Ectodermal cell (in vitro differentiated cells): ENCODE results near the gene CUL3.

Source experiments
- H3K27ac ChIP-seq: 2 replicates; pipeline ENCODE4 v1.7.0; 2013; ENCODE audit warnings: mild to moderate bottlenecking, low read depth, low read length; ENCODE audit not compliant: insufficient read depth, poor library complexity, severe bottlenecking
- H3K27me3 ChIP-seq: 2 replicates; pipeline ENCODE4 v1.7.0; 2013; ENCODE audit warnings: mild to moderate bottlenecking, low read length; ENCODE audit not compliant: insufficient read depth, control insufficient read depth, poor library complexity, severe bottlenecking
- H3K36me3 ChIP-seq: one replicate; pipeline ENCODE4 v1.7.0; 2013; ENCODE audit warnings: low read length; ENCODE audit not compliant: control insufficient read depth, insufficient read depth
- H3K4me1 ChIP-seq: one replicate; pipeline ENCODE4 v1.7.0; 2013; ENCODE audit warnings: low read length; ENCODE audit not compliant: control insufficient read depth, insufficient read depth
- H3K4me3 ChIP-seq: 2 replicates; pipeline ENCODE4 v1.7.0; 2013; ENCODE audit warnings: low read depth, low read length, control low read depth; ENCODE audit not compliant: insufficient read depth
- H3K9me3 ChIP-seq: 2 replicates; pipeline ENCODE4 v1.7.0; 2013; ENCODE audit warnings: mild to moderate bottlenecking, low read length, moderate library complexity; ENCODE audit not compliant: control insufficient read depth
- WGBS, 2 experiments: methylation state at CpG; one replicate each; pipeline ENCODE4 v1.1.7; 2013; ENCODE audit warnings: missing lambda C conversion rate in 2 of 2; 5-methylcytosine and 5-hydroxymethylcytosine counted together

CUL3 gene

DNA sequence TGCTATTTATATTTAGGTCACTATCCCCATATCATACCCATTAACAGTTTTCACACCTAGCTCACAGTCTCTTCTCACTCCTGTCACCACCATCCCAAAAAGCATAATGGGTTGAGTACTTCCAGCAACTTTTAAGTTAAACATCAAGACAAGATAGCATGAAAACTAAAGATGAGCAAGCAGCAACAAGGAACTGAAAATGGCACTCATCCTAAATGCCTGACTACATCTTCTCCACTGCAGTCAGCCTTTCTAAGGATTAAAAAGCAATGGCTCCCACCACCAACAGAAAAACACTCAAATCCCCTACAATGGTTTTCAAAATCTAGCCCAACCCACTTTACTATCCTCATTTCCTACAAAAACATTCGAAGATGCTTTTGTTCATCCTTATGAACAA is 38.2 kb downstream of the CUL3 start:
- no peaks in the 10 kb centered on the region for H3K27me3 ChIP-seq
- H3K9me3 ChIP-seq, result no peaks in the 10 kb centered on the region
- 95% methylated on average over 1 of the region's 1 CpG for WGBS, 2 experiments
- H3K36me3 ChIP-seq, result no peaks in the 10 kb centered on the region
- no peak overlapping the region for H3K4me3 ChIP-seq
- no peak overlapping the region for H3K27ac ChIP-seq
- no peaks in the 10 kb centered on the region for H3K4me1 ChIP-seq

GRCh38 chr2:224545884-224546644 is 39.1 kb downstream of the CUL3 start:
- Histone ChIP-seq H3K4me1 (no peaks in the 10 kb centered on the region), H3K27me3 (no peaks in the 10 kb centered on the region), H3K36me3 (no peaks in the 10 kb centered on the region), H3K9me3 (no peaks in the 10 kb centered on the region), H3K27ac (no peak overlapping the region), H3K4me3 (no peak overlapping the region)
- WGBS, 2 experiments, result 96 to 98% methylated on average over 5 to 6 of the region's 6 CpGs

DNA sequence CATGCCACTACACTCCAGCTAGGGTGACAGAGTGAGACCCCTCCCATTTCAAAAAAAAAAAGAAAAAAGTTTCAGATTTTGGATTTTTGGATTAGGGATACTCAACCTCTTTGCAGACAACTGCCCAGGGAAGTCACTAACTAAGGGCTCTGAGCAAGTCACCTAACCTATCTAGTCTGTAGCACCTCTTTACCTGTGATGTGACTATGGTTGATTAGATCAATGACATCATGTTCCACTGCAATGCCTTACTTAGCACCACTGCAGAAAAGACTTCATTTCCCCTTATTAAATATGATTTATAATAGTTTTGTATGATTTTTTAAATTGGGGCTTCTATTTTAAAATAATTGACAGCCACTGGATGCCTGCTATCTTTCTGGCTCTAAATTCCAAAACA is 41.2 kb downstream of the CUL3 start:
- H3K4me3 ChIP-seq, result no peak overlapping the region
- H3K4me1 ChIP-seq, result no peaks in the 10 kb centered on the region
- H3K27ac ChIP-seq, result no peak overlapping the region
- H3K9me3 ChIP-seq, result no peaks in the 10 kb centered on the region
- H3K27me3 ChIP-seq, result no peaks in the 10 kb centered on the region
- H3K36me3 ChIP-seq, result peaks cover 3% of the 10 kb centered on the region

- WGBS, 2 experiments, result 92 to 94% methylated on average over 4 of the region's 4 CpGs
- Histone ChIP-seq H3K4me1 (no peaks in the 10 kb centered on the region), H3K4me3 (no peak overlapping the region), H3K36me3 (peaks cover 3% of the 10 kb centered on the region), H3K9me3 (no peaks in the 10 kb centered on the region), H3K27me3 (no peaks in the 10 kb centered on the region), H3K27ac (no peak overlapping the region)
These were observed 46.5 kb downstream of the CUL3 start for GRCh38 chr2:224538561-224539138.

- 95% methylated on average over 3 of the region's 3 CpGs for WGBS, 2 experiments
- peaks cover 12% of the 10 kb centered on the region for H3K4me1 ChIP-seq
- H3K27ac ChIP-seq, result no peak overlapping the region
- no peak overlapping the region for H3K4me3 ChIP-seq
- no peaks in the 10 kb centered on the region for H3K9me3 ChIP-seq
- peaks cover 8% of the 10 kb centered on the region for H3K36me3 ChIP-seq
- no peaks in the 10 kb centered on the region for H3K27me3 ChIP-seq
These were observed 52.2 kb downstream of the CUL3 start for GRCh38 chr2:224532931-224533330.

- H3K36me3 ChIP-seq, result peaks cover 8% of the 10 kb centered on the region
- H3K4me3 ChIP-seq, result no peak overlapping the region
- WGBS, 2 experiments, result 86 to 100% methylated on average over 1 of the region's 1 CpG
- H3K4me1 ChIP-seq, result peaks cover 12% of the 10 kb centered on the region
- no peaks in the 10 kb centered on the region for H3K27me3 ChIP-seq
- no peak overlapping the region for H3K27ac ChIP-seq
- no peaks in the 10 kb centered on the region for H3K9me3 ChIP-seq
These were observed 52.7 kb downstream of the CUL3 start for GRCh38 chr2:224532441-224532840.

- Histone ChIP-seq H3K9me3 (no peaks in the 10 kb centered on the region), H3K4me1 (peaks cover 12% of the 10 kb centered on the region), H3K36me3 (peaks cover 8% of the 10 kb centered on the region), H3K4me3 (no peak overlapping the region), H3K27me3 (no peaks in the 10 kb centered on the region), H3K27ac (no peak overlapping the region)
- 94 to 95% methylated on average over 3 of the region's 3 CpGs for WGBS, 2 experiments
These were observed 57.0 kb downstream of the CUL3 start for GRCh38 chr2:224528171-224528570.

DNA sequence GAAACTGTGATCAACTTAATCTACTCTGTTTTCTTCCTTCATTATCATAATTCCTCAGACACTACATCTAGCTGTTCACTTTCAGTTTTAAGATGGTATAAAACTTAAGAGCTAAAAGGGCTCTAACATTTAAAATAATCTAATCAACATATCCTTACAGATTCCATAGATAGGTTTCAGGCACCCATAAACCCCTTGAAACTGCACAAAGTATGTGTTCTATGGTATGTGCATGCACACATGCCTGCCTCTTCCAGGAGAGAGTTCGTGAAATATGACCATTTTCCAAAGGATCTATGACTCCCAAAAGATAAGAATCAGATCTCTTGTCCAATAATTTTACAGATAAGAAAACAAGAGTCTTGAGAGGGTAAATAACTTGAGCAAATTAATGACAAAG is 59.4 kb downstream of the CUL3 start:
- 92% methylated on average over 1 of the region's 1 CpG; no CpG with 5 or more reads in 1 of the 2 experiments for WGBS, 2 experiments

DNA sequence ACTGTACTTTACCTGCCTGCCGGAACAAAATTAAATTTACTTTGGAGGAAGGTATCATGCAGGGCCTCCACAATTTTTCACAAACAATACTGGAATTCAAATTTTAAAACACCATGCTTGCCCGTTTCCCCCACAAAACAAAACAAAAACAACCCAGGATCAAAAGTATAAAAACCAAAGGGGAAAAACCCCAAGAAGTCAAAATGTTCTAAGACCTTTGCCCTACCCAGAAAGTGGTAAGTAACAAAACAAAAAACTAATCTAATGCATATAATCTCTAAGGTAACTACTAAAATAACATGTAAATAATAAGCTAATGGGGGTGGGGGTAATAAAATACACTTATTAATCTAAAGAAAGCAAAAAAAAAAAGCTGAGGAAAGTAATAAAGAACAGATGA is 60.5 kb downstream of the CUL3 start:
- no peaks in the 10 kb centered on the region for H3K4me1 ChIP-seq
- 86 to 95% methylated on average over 2 of the region's 2 CpGs for WGBS, 2 experiments
- H3K27ac ChIP-seq, result no peak overlapping the region
- no peak overlapping the region for H3K4me3 ChIP-seq
- H3K9me3 ChIP-seq, result no peaks in the 10 kb centered on the region
- no peaks in the 10 kb centered on the region for H3K27me3 ChIP-seq
- peaks cover 2% of the 10 kb centered on the region for H3K36me3 ChIP-seq

More for the DNA sequence above, 59.4 kb downstream of the CUL3 start:
- Histone ChIP-seq H3K4me1 (no peaks in the 10 kb centered on the region), H3K36me3 (peaks cover 8% of the 10 kb centered on the region), H3K27me3 (no peaks in the 10 kb centered on the region), H3K27ac (no peak overlapping the region), H3K4me3 (no peak overlapping the region), H3K9me3 (no peaks in the 10 kb centered on the region)

GRCh38 chr2:224523626-224524577 is 61.3 kb downstream of the CUL3 start:
- Histone ChIP-seq H3K4me1 (no peaks in the 10 kb centered on the region), H3K4me3 (no peak overlapping the region), H3K9me3 (no peaks in the 10 kb centered on the region), H3K36me3 (no peaks in the 10 kb centered on the region), H3K27me3 (no peaks in the 10 kb centered on the region), H3K27ac (no peak overlapping the region)
- 96 to 98% methylated on average over 5 to 6 of the region's 6 CpGs for WGBS, 2 experiments
